B cell (primary cell): ENCODE data around the gene ATP11A. TPM values are rescaled to one million over a fixed set of nuclear protein-coding genes. Genes with fewer than 3 reads are reported as not detected.

Source experiments
- ATAC-seq: fragments of 200-7000 bp; cut with Tn5 transposase; one replicate; pipeline ENCODE4 v1.10.0; 2021; ENCODE audit warnings: low read depth, mild to moderate bottlenecking, moderate number of reproducible peaks, moderate library complexity
- CTCF ChIA-PET: fragments of 350-600 bp; sonication (Branson Sonifier 250); formaldehyde crosslinking; loops from one replicate; lab custom pipeline; 2021; ENCODE audit warnings: antibody characterized with exemption, inconsistent platforms; lab: Charles Lee
- POLR2A ChIA-PET: fragments of 350-600 bp; sonication (Branson Sonifier 250); formaldehyde crosslinking; loops from one replicate; lab custom pipeline; 2021; ENCODE audit warnings: antibody characterized with exemption; lab: Charles Lee
- DNase-seq: peaks from one replicate; pipeline ENCODE4 v3.0.0; 2013
- H2AFZ ChIP-seq: 2 replicates; pipeline ENCODE4 v1.6.1; 2012; ENCODE audit warnings: mild to moderate bottlenecking, low read depth, low read length; ENCODE audit not compliant: insufficient read depth, poor library complexity, severe bottlenecking
- H3K27ac ChIP-seq, 2 donors: 1 replicate in 1 of 2; 2 replicates in 1 of 2; pipeline ENCODE4 v1.5.1; 2012 to 2013; ENCODE audit warnings: low read length in 2 of 2, mild to moderate bottlenecking in 2 of 2, moderate library complexity in 1 of 2
- H3K27me3 ChIP-seq, 4 experiments: fragments of 200-600 bp in 1 of 4; sonication (generic) in 1 of 4; replicated peaks in 1 of 4; 1 replicate in 2 of 4; 2 replicates in 2 of 4; pipeline versions ENCODE4 v1.6.1 to v1.7.0; 2013 to 2016; ENCODE audit warnings: low read length in 3 of 4, mild to moderate bottlenecking in 2 of 4, mixed read lengths in 1 of 4, moderate library complexity in 1 of 4; ENCODE audit not compliant: insufficient read depth in 4 of 4, control insufficient read depth in 3 of 4; ENCODE audit errors: control extremely low read depth in 1 of 4
- H3K36me3 ChIP-seq, 2 experiments: replicated peaks in 1 of 2; 1 replicate in 1 of 2; 2 replicates in 1 of 2; pipeline versions ENCODE4 v1.6.1 to v1.7.1; 2013; ENCODE audit warnings: low read length in 1 of 2; ENCODE audit not compliant: insufficient read depth in 2 of 2, control insufficient read depth in 1 of 2; ENCODE audit errors: control extremely low read depth in 1 of 2, extremely low read depth in 1 of 2
- H3K4me1 ChIP-seq, 2 donors: fragments of 200-600 bp in 1 of 2; sonication (generic) in 1 of 2; 1 replicate in 1 of 2; 2 replicates in 1 of 2; pipeline versions ENCODE4 v1.5.1 to v1.6.1; 2013 to 2017; ENCODE audit warnings: low read length in 2 of 2; ENCODE audit not compliant: control insufficient read depth in 2 of 2, insufficient read depth in 2 of 2
- H3K4me2 ChIP-seq: replicated peaks from 2 replicates; pipeline ENCODE3; 2012; ENCODE audit warnings: mild to moderate bottlenecking, low read depth, low read length; ENCODE audit not compliant: poor library complexity, severe bottlenecking
- H3K4me3 ChIP-seq, 5 experiments: fragments of 200-600 bp in 1 of 5; sonication (generic) in 1 of 5; 1 replicate in 3 of 5; 2 replicates in 2 of 5; pipeline versions ENCODE4 v1.5.1 to v1.7.0; 2011 to 2016; ENCODE audit warnings: low read length in 4 of 5, mild to moderate bottlenecking in 4 of 5, low read depth in 2 of 5, control low read depth in 1 of 5, moderate library complexity in 1 of 5; ENCODE audit not compliant: insufficient read depth in 1 of 5; ENCODE audit errors: control extremely low read depth in 1 of 5, extremely low read depth in 1 of 5
- H3K79me2 ChIP-seq: fragments of 200-600 bp; sonication (generic); one replicate; pipeline ENCODE4 v1.6.0; 2016; ENCODE audit warnings: low read length; ENCODE audit not compliant: control insufficient read depth, insufficient read depth
- H3K9ac ChIP-seq: fragments of 200-600 bp; sonication (generic); 2 replicates; pipeline ENCODE4 v1.6.1; 2017; ENCODE audit warnings: mild to moderate bottlenecking, low read length, moderate library complexity
- H3K9me3 ChIP-seq, 3 donors: one replicate each; pipeline versions ENCODE4 v1.6.1 to v1.7.1; 2013; ENCODE audit warnings: low read length in 2 of 3; ENCODE audit not compliant: control insufficient read depth in 2 of 3, insufficient read depth in 1 of 3; ENCODE audit errors: control extremely low read depth in 1 of 3
- H4K20me1 ChIP-seq: 2 replicates; pipeline ENCODE4 v1.6.0; 2012; ENCODE audit warnings: mild to moderate bottlenecking, low read length; ENCODE audit not compliant: insufficient read depth, control insufficient read depth, poor library complexity, severe bottlenecking
- H3K27ac Mint-ChIP-seq: one replicate; pipeline ENCODE4 v1.8.0; 2021; ENCODE audit warnings: mixed read lengths
- H3K27me3 Mint-ChIP-seq: one replicate; pipeline ENCODE4 v1.8.0; 2021; ENCODE audit warnings: mixed read lengths
- H3K4me1 Mint-ChIP-seq: one replicate; pipeline ENCODE4 v1.8.0; 2021; ENCODE audit warnings: mixed read lengths
- H3K4me3 Mint-ChIP-seq: one replicate; pipeline ENCODE4 v1.8.0; 2021; ENCODE audit warnings: mixed read lengths
- H3K9me3 Mint-ChIP-seq: one replicate; pipeline ENCODE4 v1.8.0; 2022; ENCODE audit warnings: mixed read lengths; ENCODE audit not compliant: insufficient read depth
- CTCF ChIP-seq: fragments of 200-600 bp; IDR thresholded peaks from one replicate; pipeline ENCODE4 v1.8.0; 2022; ENCODE audit warnings: antibody characterized with exemption, mild to moderate bottlenecking
- EZH2 ChIP-seq: IDR thresholded peaks from 2 replicates; pipeline ENCODE4 v1.6.1; 2012; ENCODE audit warnings: borderline replicate concordance, low read depth, mild to moderate bottlenecking, moderate library complexity, low read length; ENCODE audit not compliant: insufficient read depth, poor library complexity, severe bottlenecking
- WGBS: methylation state at CpG from one replicate; pipeline ENCODE4 v1.1.5; 2013; ENCODE audit warnings: missing lambda C conversion rate; ENCODE audit not compliant: insufficient coverage; 5-methylcytosine and 5-hydroxymethylcytosine counted together
- intact Hi-C: fragments of 100-400 bp; cut with micrococcal nuclease; formaldehyde crosslinking; loops from one replicate; pipeline ENCODE4 v1.10.0; 2022
- polyA plus RNA-seq: library from polyadenylated mRNA; depleted of rRNA; stranded (reverse); fragments of >200 nt; gene quantifications from 2 replicates; pipeline ENCODE4 v1.2.3, GENCODE V29; 2012
- total RNA-seq, 2 donors: library from RNA; stranded (reverse); fragments of 120-200 nt in 1 of 2; gene quantifications; 1 replicate in 1 of 2; 2 replicates in 1 of 2; pipeline versions ENCODE4 v1.2.3 to v1.2.4, GENCODE V29; 2013 to 2022

The ATP11A gene
- total and polyA plus RNA-seq, 2 donors (not counting 1 experiment from before 2014, with no cell fraction given), result 36.9 to 60.3 TPM

DNA sequence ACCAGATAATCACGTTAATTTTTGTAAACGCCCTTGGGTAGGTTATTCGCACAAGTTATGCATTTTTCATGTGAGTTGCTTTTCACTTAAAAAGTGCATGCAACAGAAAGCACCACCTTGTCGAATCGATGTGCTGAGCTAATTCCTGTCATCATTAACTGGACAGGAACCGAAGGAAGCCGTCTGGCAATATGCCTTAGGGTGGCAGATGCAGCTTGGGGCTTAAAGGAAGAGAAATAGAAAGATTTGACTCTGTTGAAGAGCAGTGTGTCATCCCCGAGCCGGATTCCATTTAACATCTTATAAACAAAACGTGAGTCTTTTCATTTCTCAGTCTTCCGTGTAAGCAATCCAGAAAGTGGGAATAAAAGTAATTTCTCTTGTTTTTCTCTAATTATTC lies 70.0 kb downstream of the ATP11A start:
- Mint-ChIP-seq H3K9me3 (no peaks in the 10 kb centered on the region), H3K27ac (no peak overlapping the region), H3K4me1 (peaks cover 1% of the 10 kb centered on the region), H3K4me3 (no peak overlapping the region), H3K27me3 (no peaks in the 10 kb centered on the region)
- Histone ChIP-seq H3K4me1 (no peaks in the 10 kb centered on the region), H3K79me2 (no peaks in the 10 kb centered on the region), H3K36me3 (no peaks in the 10 kb centered on the region), H3K27me3 (no peaks in the 10 kb centered on the region), H2AFZ (no peak overlapping the region), H3K4me3 (no peak overlapping the region), H4K20me1 (no peaks in the 10 kb centered on the region), H3K4me2 (no peak overlapping the region), H3K9me3 (peaks cover 0 to 5% (median 1%) of the 10 kb centered on the region in 3 donors), H3K27ac (no peak overlapping the region), H3K9ac (no peak overlapping the region)
- intact Hi-C loops, result no loop called here
- DNase-seq (no peak), ATAC-seq (no peak)
- no peak for TF ChIP-seq EZH2
- TF ChIP-seq CTCF, result no peak
- POLR2A ChIA-PET, result no interaction called here
- CTCF ChIA-PET, result no interaction called here
- WGBS, result 96% methylated on average over 4 of the region's 11 CpGs

GRCh38 chr13:112760435-112760834 lies 70.6 kb downstream of the ATP11A start:
- peaks cover 0 to 5% (median 1%) of the 10 kb centered on the region in 3 donors for H3K9me3 ChIP-seq
- no peak overlapping the region for H3K27ac Mint-ChIP-seq
- no peak overlapping the region for H3K27ac ChIP-seq
- H3K4me2 ChIP-seq, result no peak overlapping the region
- no peak overlapping the region for H3K9ac ChIP-seq
- TF ChIP-seq CTCF, result no peak
- TF ChIP-seq EZH2, result no peak
- no peaks in the 10 kb centered on the region for H3K9me3 Mint-ChIP-seq
- no peak overlapping the region for H3K4me3 Mint-ChIP-seq
- DNase-seq (no peak), ATAC-seq (no peak)
- H3K27me3 ChIP-seq, result no peaks in the 10 kb centered on the region
- no peak overlapping the region for H3K4me3 ChIP-seq
- no peaks in the 10 kb centered on the region for H3K79me2 ChIP-seq
- ChIA-PET CTCF (no interaction called here), POLR2A (no interaction called here)
- intact Hi-C loops, result no loop called here
- H3K27me3 Mint-ChIP-seq, result no peaks in the 10 kb centered on the region
- no CpG with 5 or more reads among the region's 3 CpGs for WGBS
- no peaks in the 10 kb centered on the region for H3K4me1 ChIP-seq
- peaks cover 1% of the 10 kb centered on the region for H3K4me1 Mint-ChIP-seq
- H2AFZ ChIP-seq, result no peak overlapping the region
- no peaks in the 10 kb centered on the region for H4K20me1 ChIP-seq
- H3K36me3 ChIP-seq, result no peaks in the 10 kb centered on the region
